ENCODE data around the gene TOMM40L.

DNA sequence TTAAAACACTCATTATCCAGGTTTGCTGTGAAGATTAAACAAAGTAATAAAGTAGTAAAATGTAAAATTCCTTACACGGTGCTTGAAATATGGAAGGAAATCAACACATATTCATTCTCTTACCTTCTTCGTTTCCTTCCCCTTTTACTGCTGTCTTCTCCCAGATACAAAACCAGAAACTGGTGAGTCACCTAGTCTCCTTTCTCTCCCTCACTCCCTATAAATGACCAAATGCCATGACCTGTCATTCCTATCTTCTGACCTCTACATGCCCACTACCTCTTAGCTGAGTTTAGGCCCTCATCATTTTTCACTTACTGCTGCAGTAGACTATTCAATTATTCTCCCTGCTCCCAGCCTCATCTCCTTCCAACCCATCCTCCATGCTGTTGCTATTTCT is 16.5 kb downstream of the TOMM40L start:
- TF ChIP-seq, protein P1, sequence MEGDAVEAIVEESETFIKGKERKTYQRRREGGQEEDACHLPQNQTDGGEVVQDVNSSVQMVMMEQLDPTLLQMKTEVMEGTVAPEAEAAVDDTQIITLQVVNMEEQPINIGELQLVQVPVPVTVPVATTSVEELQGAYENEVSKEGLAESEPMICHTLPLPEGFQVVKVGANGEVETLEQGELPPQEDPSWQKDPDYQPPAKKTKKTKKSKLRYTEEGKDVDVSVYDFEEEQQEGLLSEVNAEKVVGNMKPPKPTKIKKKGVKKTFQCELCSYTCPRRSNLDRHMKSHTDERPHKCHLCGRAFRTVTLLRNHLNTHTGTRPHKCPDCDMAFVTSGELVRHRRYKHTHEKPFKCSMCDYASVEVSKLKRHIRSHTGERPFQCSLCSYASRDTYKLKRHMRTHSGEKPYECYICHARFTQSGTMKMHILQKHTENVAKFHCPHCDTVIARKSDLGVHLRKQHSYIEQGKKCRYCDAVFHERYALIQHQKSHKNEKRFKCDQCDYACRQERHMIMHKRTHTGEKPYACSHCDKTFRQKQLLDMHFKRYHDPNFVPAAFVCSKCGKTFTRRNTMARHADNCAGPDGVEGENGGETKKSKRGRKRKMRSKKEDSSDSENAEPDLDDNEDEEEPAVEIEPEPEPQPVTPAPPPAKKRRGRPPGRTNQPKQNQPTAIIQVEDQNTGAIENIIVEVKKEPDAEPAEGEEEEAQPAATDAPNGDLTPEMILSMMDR (IDR thresholded peaks at IDR 0.05): no peak
- TF ChIP-seq POLR2A (IDR thresholded peaks at IDR 0.05): no peak

Data from adrenal gland (tissue), 5 donors.